Muscle layer of colon (tissue), 2 donors: ENCODE results near the gene MAP4K4.

Experiments
- H3K27ac ChIP-seq: one replicate; pipeline ENCODE4 v1.7.0; 2013; ENCODE audit warnings: low read depth, mild to moderate bottlenecking, low read length, moderate library complexity
- H3K27me3 ChIP-seq, 2 donors: one replicate each; pipeline ENCODE4 v1.7.0; 2013; ENCODE audit warnings: low read length in 2 of 2, mild to moderate bottlenecking in 2 of 2; ENCODE audit not compliant: insufficient read depth in 2 of 2, control insufficient read depth in 1 of 2
- H3K36me3 ChIP-seq: one replicate; pipeline ENCODE4 v1.7.0; 2013; ENCODE audit warnings: mild to moderate bottlenecking, low read length; ENCODE audit not compliant: insufficient read depth
- H3K4me1 ChIP-seq: one replicate; pipeline ENCODE4 v1.7.0; 2013; ENCODE audit warnings: mild to moderate bottlenecking, low read length; ENCODE audit not compliant: insufficient read depth
- H3K4me3 ChIP-seq, 2 donors: one replicate each; pipeline ENCODE4 v1.7.0; 2013; ENCODE audit warnings: low read length in 2 of 2, low read depth in 1 of 2, mild to moderate bottlenecking in 1 of 2, moderate library complexity in 1 of 2
- H3K9ac ChIP-seq: one replicate; pipeline ENCODE4 v1.7.0; 2013; ENCODE audit warnings: low read length
- H3K9me3 ChIP-seq: one replicate; pipeline ENCODE4 v1.7.0; 2013; ENCODE audit warnings: mild to moderate bottlenecking, low read length
- donor health status: abdominal sarcoma.
- donor health status: Adenocarcinoma of cecum.

Gene MAP4K4

DNA sequence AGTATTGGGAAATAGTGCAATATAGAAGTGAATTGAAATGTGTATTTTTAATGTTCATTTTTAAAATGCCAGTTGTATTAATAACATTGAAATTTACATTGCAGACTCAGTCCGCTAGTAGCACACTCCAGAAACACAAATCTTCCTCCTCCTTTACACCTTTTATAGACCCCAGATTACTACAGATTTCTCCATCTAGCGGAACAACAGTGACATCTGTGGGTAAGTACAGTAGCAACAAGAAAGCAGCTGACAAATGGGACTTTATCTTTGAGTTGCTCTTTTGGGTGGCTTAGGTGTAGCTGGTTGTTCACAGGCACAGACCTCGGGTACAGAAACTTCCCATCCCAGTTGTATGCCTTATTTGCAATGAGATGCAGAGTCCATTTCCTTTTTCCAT is 176.0 kb downstream of the MAP4K4 start:
- Histone ChIP-seq H3K9me3 (no peaks in the 10 kb centered on the region), H3K27me3 (no peaks in the 10 kb centered on the region), H3K4me1 (no peaks in the 10 kb centered on the region), H3K36me3 (peaks cover 78% of the 10 kb centered on the region), H3K27ac (no peak overlapping the region), H3K9ac (no peak overlapping the region), H3K4me3 (no peak overlapping the region)

DNA sequence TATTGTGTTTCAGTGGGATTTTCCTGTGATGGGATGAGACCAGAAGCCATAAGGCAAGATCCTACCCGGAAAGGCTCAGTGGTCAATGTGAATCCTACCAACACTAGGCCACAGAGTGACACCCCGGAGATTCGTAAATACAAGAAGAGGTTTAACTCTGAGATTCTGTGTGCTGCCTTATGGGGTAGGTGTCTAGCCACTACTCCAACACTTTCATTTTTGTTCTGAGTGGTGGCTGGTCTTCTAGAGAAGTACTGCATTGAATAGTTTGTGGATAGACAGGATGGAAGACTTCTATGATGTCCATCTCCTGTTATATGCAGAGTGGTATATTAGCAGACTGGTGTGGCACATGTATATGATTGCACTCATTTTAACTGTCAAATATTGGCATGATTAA is 176.6 kb downstream of the MAP4K4 start:
- Histone ChIP-seq H3K9me3 (no peaks in the 10 kb centered on the region), H3K27ac (no peak overlapping the region), H3K4me3 (no peak overlapping the region), H3K9ac (no peak overlapping the region), H3K36me3 (peaks cover 76% of the 10 kb centered on the region), H3K4me1 (no peaks in the 10 kb centered on the region), H3K27me3 (no peaks in the 10 kb centered on the region)

DNA sequence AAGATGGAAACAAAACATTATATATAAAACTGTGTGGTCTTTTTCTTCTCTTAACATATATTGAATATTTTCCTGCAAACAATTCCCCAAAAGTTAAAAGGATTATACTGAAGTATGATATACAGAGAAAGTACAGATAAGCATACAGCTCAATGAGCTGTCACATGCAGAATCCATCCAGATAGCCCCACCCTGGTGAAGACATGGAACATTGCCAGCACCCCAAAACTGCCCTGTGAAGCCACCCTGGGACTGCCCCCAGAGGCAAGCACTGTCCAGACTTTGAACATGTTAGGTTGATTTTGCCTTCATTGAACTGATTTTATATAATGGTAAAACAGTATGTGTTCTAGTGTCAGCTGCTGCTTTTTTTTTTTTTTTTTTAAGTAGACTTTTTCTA is 182.0 kb downstream of the MAP4K4 start:
- no peaks in the 10 kb centered on the region for H3K27me3 ChIP-seq
- H3K36me3 ChIP-seq, result peaks cover 32% of the 10 kb centered on the region
- no peak overlapping the region for H3K9ac ChIP-seq
- no peak overlapping the region for H3K27ac ChIP-seq
- no peaks in the 10 kb centered on the region for H3K4me1 ChIP-seq
- H3K4me3 ChIP-seq, result no peak overlapping the region
- no peaks in the 10 kb centered on the region for H3K9me3 ChIP-seq

DNA sequence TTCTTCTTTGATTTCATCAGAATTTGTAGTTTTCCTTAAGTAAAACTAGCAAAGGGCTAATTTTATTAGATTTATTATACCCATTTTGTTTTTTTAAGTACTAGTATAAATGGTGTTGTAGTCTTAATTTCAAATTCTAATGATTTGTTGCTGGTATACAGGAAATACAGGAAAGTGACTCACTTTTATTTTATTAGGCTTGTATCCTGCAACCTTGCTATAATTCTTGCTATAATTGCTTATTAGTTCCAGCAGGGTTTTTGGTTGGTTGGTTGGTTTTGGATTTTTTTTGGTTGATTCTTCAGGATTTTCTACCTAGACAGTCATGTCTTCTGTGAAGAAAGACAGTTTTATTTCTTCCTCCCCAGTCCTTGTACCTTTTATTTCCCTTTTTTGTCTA is 183.6 kb downstream of the MAP4K4 start:
- Histone ChIP-seq H3K9me3 (no peaks in the 10 kb centered on the region), H3K9ac (no peak overlapping the region), H3K4me1 (no peaks in the 10 kb centered on the region), H3K4me3 (no peak overlapping the region), H3K36me3 (peaks cover 23% of the 10 kb centered on the region), H3K27ac (no peak overlapping the region), H3K27me3 (no peaks in the 10 kb centered on the region)

DNA sequence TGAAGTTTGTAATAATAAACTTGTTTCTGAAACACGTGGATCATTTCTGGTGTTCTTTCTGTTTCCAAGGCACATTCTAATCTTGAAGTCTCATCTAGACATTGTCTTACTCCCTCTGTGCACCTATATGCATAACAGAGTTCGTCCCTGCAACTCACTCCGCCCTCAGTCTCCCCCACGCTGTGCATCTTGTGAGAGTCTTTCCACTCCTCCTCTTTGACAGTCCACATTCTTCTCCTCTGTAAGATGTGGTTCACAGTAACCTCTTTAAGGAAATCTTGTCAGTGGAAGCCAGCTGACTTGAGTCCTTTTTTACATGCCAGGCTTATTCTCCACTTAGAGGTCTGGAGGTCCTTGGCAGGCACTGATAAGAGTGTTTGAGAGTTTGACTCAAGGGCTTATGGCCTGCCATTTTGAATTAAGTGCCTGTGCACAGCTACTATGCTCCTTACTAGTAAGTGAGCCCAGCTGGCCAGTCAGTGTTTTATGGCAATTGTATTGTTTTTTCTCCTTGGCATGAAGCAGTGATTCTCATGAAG is 185.3 kb downstream of the MAP4K4 start:
- Histone ChIP-seq H3K9me3 (no peaks in the 10 kb centered on the region), H3K4me1 (no peaks in the 10 kb centered on the region)

DNA sequence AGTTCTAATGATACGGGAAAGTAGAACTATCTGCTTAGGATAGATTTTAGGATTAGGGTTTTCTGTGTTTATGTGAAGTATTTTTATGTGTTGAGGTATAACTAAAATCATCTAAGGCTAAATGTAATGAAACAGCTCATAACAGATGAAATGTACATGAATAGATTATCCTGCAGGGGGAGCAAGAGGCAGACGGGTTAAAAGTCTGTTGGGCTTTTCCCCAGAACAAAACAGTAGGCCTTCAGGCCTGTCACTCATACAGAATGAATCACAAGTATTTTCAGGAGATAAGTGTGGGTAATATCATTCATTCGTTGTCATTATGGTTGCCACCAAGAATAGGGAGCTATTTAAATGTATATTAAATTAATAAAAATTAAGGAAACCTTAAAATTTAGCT is 186.4 kb downstream of the MAP4K4 start:
- Histone ChIP-seq H3K4me1 (no peaks in the 10 kb centered on the region), H3K27ac (no peak overlapping the region), H3K27me3 (no peaks in the 10 kb centered on the region), H3K4me3 (no peak overlapping the region), H3K36me3 (peaks cover 20% of the 10 kb centered on the region), H3K9me3 (no peaks in the 10 kb centered on the region), H3K9ac (no peak overlapping the region)

More for the DNA sequence above, 185.3 kb downstream of the MAP4K4 start:
- H3K9ac ChIP-seq, result no peak overlapping the region
- H3K36me3 ChIP-seq, result peaks cover 22% of the 10 kb centered on the region
- H3K27me3 ChIP-seq, result no peaks in the 10 kb centered on the region
- H3K27ac ChIP-seq, result no peak overlapping the region
- no peak overlapping the region for H3K4me3 ChIP-seq

DNA sequence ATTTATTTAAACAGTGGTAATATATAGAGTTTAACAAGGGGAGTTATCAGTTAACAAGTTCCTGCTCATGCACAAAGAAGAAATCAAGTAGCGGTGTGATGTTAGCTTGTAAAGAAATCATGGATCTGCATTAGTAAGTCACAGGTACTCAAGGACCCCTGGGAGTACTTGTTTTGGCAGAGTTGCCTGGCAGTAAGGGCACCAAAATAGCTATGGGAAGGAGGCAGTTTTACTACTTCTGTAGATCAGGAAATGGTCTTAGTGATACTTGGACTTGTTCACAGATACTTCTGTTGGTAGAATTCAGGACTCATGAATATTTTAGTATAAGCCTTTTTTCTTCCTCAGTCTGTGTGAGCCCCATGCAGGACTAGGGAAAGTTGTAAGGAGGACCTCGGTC is 186.9 kb downstream of the MAP4K4 start:
- no peak overlapping the region for H3K4me3 ChIP-seq
- H3K27ac ChIP-seq, result no peak overlapping the region
- H3K4me1 ChIP-seq, result no peaks in the 10 kb centered on the region
- H3K36me3 ChIP-seq, result peaks cover 25% of the 10 kb centered on the region
- H3K9ac ChIP-seq, result no peak overlapping the region
- no peaks in the 10 kb centered on the region for H3K27me3 ChIP-seq
- no peaks in the 10 kb centered on the region for H3K9me3 ChIP-seq

DNA sequence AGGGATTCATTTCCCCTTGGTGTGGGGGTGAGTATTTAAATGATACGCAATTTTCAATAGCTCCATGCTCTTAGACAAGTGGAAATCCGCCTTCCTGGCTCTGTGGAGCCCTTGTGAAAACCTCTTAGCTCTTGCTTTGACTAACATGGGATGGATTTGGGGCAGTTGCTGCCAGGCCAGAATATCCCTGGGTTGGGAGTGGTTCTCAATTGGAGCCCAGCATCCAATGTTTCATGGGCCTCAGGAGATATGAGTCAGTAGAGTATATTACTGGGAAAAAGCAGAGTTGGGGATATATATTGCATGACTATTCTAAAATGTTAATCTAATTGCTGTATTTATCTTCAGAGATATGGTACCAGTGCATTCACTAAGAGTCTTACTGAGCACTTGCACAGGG is 189.8 kb downstream of the MAP4K4 start:
- no peak overlapping the region for H3K9ac ChIP-seq
- H3K27ac ChIP-seq, result no peak overlapping the region
- H3K4me3 ChIP-seq, result no peak overlapping the region
- H3K9me3 ChIP-seq, result no peaks in the 10 kb centered on the region
- peaks cover 38% of the 10 kb centered on the region for H3K36me3 ChIP-seq
- H3K4me1 ChIP-seq, result no peaks in the 10 kb centered on the region
- H3K27me3 ChIP-seq, result no peaks in the 10 kb centered on the region

DNA sequence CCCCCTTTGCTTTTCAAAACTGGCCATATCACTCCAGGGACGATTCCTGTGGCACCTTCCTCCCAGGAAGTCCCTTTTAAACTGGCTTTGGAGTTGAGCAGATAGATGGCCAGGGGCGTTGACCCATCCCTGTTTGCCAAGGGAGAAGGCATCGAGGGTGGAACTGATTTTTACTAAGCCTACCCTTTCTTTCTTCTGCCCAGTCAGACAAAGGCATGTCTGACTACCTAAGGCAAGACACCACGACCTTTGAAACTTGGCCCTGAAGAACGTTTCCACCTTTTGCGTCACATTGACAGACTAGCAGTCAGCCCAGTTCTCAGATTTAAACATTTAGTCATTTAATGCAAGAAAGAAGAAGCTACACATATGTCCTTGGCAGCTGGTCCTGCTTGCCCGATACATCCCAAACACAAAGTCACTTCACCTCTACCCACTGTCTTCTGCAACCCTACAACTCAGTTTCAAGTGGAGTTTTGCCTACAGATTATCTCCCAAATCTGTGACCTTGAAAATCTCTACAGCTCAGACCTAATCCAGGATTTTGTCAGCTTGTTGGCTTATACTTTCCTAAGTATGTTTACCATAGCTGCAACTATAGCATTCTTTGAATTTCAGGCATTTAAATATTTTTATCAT is 192.1 kb downstream of the MAP4K4 start:
- H3K9me3 ChIP-seq, result no peaks in the 10 kb centered on the region
- no peaks in the 10 kb centered on the region for H3K4me1 ChIP-seq
- H3K4me3 ChIP-seq, result no peak overlapping the region
- H3K9ac ChIP-seq, result no peak overlapping the region
- no peak overlapping the region for H3K27ac ChIP-seq
- H3K27me3 ChIP-seq, result no peaks in the 10 kb centered on the region
- peaks cover 39% of the 10 kb centered on the region for H3K36me3 ChIP-seq

DNA sequence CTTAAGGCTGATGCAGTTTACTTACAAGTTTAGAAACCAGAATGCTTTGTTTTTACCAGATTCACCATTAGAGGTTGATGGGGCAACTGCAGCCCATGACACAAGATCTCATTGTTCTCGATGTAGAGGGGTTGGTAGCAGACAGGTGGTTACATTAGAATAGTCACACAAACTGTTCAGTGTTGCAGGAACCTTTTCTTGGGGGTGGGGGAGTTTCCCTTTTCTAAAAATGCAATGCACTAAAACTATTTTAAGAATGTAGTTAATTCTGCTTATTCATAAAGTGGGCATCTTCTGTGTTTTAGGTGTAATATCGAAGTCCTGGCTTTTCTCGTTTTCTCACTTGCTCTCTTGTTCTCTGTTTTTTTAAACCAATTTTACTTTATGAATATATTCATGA is 194.9 kb downstream of the MAP4K4 start:
- Histone ChIP-seq H3K36me3 (peaks cover 35% of the 10 kb centered on the region), H3K4me1 (no peaks in the 10 kb centered on the region), H3K9ac (no peak overlapping the region), H3K9me3 (no peaks in the 10 kb centered on the region), H3K27ac (no peak overlapping the region), H3K4me3 (no peak overlapping the region), H3K27me3 (no peaks in the 10 kb centered on the region)

DNA sequence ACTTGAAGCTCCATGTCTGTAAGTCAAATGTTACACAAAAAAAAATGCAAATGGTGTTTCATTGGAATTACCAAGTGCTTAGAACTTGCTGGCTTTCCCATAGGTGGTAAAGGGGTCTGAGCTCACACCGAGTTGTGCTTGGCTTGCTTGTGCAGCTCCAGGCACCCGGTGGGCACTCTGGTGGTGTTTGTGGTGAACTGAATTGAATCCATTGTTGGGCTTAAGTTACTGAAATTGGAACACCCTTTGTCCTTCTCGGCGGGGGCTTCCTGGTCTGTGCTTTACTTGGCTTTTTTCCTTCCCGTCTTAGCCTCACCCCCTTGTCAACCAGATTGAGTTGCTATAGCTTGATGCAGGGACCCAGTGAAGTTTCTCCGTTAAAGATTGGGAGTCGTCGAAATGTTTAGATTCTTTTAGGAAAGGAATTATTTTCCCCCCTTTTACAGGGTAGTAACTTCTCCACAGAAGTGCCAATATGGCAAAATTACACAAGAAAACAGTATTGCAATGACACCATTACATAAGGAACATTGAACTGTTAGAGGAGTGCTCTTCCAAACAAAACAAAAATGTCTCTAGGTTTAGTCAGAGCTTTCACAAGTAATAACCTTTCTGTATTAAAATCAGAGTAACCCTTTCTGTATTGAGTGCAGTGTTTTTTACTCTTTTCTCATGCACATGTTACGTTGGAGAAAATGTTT is 196.3 kb downstream of the MAP4K4 start:
- Histone ChIP-seq H3K27ac (no peak overlapping the region), H3K9ac (no peak overlapping the region), H3K27me3 (no peaks in the 10 kb centered on the region), H3K4me3 (no peak overlapping the region), H3K9me3 (no peaks in the 10 kb centered on the region), H3K36me3 (peaks cover 26% of the 10 kb centered on the region), H3K4me1 (no peaks in the 10 kb centered on the region)

DNA sequence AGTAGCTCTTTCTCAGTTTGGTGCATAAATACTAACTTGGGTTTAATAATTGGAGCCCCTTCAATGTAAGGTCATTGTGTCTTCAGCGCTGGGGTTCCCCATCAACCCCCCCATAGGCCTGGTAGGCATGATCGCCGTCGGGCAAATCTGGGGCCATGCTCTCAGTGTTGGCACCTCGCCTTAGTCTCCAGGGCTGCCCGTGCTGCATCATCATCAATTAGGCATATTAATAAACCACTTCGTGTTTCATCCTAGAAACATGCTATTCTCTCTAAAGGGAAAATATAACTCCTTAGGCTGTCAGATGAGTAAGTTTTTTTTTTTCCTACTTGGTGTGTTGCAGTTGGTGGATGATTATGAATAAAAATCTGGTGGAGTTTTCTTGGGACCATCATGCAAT is 197.5 kb downstream of the MAP4K4 start:
- Histone ChIP-seq H3K9me3 (no peaks in the 10 kb centered on the region), H3K36me3 (peaks cover 16% of the 10 kb centered on the region), H3K27me3 (no peaks in the 10 kb centered on the region), H3K4me3 (no peak overlapping the region), H3K9ac (no peak overlapping the region), H3K4me1 (no peaks in the 10 kb centered on the region), H3K27ac (no peak overlapping the region)
